Ishikawa (cell line): Measurements from ENCODE around the gene NR1D1.

Experiments
- CEBPB ChIP-seq: IDR thresholded peaks from 2 replicates; pipeline ENCODE4 v1.6.1; 2012
- CREB1 ChIP-seq: IDR thresholded peaks from 2 replicates; pipeline ENCODE4 v1.6.1; 2012; ENCODE audit warnings: low read depth
- EGR1 ChIP-seq: IDR thresholded peaks from 2 replicates; pipeline ENCODE4 v1.6.1; 2012
- EP300 ChIP-seq: IDR thresholded peaks from 2 replicates; pipeline ENCODE4 v1.6.1; 2012; ENCODE audit warnings: borderline replicate concordance
- FOXM1 ChIP-seq: IDR thresholded peaks from 2 replicates; pipeline ENCODE4 v1.6.1; 2012; ENCODE audit warnings: low read depth, borderline replicate concordance
- MAX ChIP-seq: IDR thresholded peaks from 2 replicates; pipeline ENCODE4 v1.6.1; 2012
- NFIC ChIP-seq: IDR thresholded peaks from 2 replicates; pipeline ENCODE4 v1.6.1; 2012
- RAD21 ChIP-seq: IDR thresholded peaks from 2 replicates; pipeline ENCODE4 v1.6.1; 2012; ENCODE audit warnings: low read depth
- TAF1 ChIP-seq: IDR thresholded peaks from 2 replicates; pipeline ENCODE4 v1.6.1; 2012; ENCODE audit warnings: low read depth, mild to moderate bottlenecking
- TCF12 ChIP-seq: IDR thresholded peaks from 2 replicates; pipeline ENCODE4 v1.6.1; 2012; ENCODE audit warnings: low read depth
- TEAD4 ChIP-seq: IDR thresholded peaks from 2 replicates; pipeline ENCODE4 v1.6.1; 2012
- YY1 ChIP-seq: IDR thresholded peaks from 2 replicates; pipeline ENCODE4 v1.6.1; 2012; ENCODE audit warnings: low read depth
- ZBTB7A ChIP-seq: IDR thresholded peaks from 2 replicates; pipeline ENCODE4 v1.6.1; 2012; ENCODE audit warnings: low read depth
- TF ChIP-seq, protein P1 (sequence below): IDR thresholded peaks from 2 replicates; pipeline ENCODE4 v1.6.1; 2012
- TF ChIP-seq, protein P2 (sequence below): IDR thresholded peaks from 2 replicates; pipeline ENCODE4 v1.6.1; 2012; ENCODE audit warnings: low read depth, mild to moderate bottlenecking

The NR1D1 gene

GRCh38 chr17:40095944-40096791 is 4.2 kb downstream of the NR1D1 start:
- no peak for TF ChIP-seq TEAD4
- TF ChIP-seq TCF12: no peak
- no peak for TF ChIP-seq MAX
- no peak for TF ChIP-seq YY1
- TF ChIP-seq NFIC: no peak
- no peak for TF ChIP-seq RAD21
- no peak for TF ChIP-seq EP300
- no peak for TF ChIP-seq ZBTB7A
- TF ChIP-seq, protein P1, sequence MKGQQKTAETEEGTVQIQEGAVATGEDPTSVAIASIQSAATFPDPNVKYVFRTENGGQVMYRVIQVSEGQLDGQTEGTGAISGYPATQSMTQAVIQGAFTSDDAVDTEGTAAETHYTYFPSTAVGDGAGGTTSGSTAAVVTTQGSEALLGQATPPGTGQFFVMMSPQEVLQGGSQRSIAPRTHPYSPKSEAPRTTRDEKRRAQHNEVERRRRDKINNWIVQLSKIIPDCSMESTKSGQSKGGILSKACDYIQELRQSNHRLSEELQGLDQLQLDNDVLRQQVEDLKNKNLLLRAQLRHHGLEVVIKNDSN: no peak
- TF ChIP-seq CEBPB: no peak
- TF ChIP-seq, protein P2, sequence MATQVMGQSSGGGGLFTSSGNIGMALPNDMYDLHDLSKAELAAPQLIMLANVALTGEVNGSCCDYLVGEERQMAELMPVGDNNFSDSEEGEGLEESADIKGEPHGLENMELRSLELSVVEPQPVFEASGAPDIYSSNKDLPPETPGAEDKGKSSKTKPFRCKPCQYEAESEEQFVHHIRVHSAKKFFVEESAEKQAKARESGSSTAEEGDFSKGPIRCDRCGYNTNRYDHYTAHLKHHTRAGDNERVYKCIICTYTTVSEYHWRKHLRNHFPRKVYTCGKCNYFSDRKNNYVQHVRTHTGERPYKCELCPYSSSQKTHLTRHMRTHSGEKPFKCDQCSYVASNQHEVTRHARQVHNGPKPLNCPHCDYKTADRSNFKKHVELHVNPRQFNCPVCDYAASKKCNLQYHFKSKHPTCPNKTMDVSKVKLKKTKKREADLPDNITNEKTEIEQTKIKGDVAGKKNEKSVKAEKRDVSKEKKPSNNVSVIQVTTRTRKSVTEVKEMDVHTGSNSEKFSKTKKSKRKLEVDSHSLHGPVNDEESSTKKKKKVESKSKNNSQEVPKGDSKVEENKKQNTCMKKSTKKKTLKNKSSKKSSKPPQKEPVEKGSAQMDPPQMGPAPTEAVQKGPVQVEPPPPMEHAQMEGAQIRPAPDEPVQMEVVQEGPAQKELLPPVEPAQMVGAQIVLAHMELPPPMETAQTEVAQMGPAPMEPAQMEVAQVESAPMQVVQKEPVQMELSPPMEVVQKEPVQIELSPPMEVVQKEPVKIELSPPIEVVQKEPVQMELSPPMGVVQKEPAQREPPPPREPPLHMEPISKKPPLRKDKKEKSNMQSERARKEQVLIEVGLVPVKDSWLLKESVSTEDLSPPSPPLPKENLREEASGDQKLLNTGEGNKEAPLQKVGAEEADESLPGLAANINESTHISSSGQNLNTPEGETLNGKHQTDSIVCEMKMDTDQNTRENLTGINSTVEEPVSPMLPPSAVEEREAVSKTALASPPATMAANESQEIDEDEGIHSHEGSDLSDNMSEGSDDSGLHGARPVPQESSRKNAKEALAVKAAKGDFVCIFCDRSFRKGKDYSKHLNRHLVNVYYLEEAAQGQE: no peak
- TF ChIP-seq CREB1: no peak
- no peak for TF ChIP-seq FOXM1
- TF ChIP-seq EGR1: no peak
- TF ChIP-seq TAF1: no peak

DNA sequence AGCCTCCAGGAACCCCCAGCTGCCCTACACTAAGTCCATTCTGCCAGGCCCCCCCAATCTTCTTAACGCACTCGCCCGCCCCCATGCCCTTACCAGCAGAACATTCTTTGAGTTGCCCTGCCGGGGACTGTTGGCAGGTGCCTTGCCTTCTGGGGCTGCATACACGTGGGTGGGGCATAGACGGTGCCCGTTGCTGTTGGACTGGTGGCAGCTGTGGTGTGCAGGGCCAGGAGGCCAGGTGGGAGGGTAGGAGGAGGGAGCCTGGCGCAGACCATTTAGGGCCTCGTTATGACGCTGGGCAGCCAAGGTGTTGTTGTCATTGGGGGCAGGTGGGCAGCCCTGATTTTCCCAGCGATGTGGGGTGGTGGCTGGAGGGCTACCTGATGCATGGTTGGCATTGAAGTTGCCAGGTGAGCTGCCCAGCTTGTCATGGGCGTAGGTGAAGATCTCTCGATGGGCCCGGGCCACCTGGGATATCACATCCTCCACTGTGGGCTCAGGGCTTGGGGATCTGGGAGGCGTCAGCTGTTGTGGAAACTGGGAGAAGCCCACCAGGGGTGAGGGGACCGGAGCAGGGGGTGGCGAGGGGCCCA is 4.9 kb downstream of the NR1D1 start:
- TF ChIP-seq TEAD4 (no peak), EGR1 (no peak), EP300 (no peak), CREB1 (no peak), TAF1 (no peak), MAX (no peak), CEBPB (no peak), NFIC (no peak), RAD21 (no peak), FOXM1 (no peak), ZBTB7A (no peak), YY1 (no peak)
- TF ChIP-seq, protein P2: no peak
- TF ChIP-seq, protein P1: no peak

DNA sequence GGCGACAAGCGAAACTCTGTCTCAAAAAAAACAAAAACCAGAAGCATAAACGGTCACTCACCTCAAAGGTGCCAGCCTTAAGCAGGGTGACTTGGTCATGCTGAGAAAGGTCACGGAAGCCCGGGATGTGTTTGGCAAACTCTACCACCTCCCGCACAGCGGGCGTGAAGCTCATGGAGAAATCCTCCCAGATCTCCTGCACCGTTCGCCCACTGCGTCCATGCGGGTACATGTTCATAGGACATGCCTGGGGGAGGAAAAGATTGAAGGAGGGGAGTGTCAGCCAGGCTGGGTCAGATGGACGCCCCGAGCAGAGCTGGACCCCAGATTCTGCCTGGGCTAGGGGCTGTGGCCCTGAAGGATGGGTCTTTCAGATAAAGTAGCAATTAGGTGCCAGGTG is 5.5 kb downstream of the NR1D1 start:
- no peak for TF ChIP-seq ZBTB7A
- no peak for TF ChIP-seq YY1
- TF ChIP-seq, protein P2: no peak
- no peak for TF ChIP-seq MAX
- no peak for TF ChIP-seq CREB1
- no peak for TF ChIP-seq EGR1
- TF ChIP-seq TAF1: no peak
- no peak for TF ChIP-seq CEBPB
- TF ChIP-seq, protein P1: no peak
- TF ChIP-seq TEAD4: no peak
- no peak for TF ChIP-seq FOXM1
- TF ChIP-seq EP300: no peak
- no peak for TF ChIP-seq NFIC
- no peak for TF ChIP-seq RAD21
- no peak for TF ChIP-seq TCF12
